ENCODE results near the gene PTCD3. TPM values are rescaled to one million over a fixed set of nuclear protein-coding genes. Genes with fewer than 3 reads are reported as not detected.

The PTCD3 gene
- total RNA-seq, 2 donors from 2014 or later = 96.2 to 108 TPM

- TF ChIP-seq, protein P1, sequence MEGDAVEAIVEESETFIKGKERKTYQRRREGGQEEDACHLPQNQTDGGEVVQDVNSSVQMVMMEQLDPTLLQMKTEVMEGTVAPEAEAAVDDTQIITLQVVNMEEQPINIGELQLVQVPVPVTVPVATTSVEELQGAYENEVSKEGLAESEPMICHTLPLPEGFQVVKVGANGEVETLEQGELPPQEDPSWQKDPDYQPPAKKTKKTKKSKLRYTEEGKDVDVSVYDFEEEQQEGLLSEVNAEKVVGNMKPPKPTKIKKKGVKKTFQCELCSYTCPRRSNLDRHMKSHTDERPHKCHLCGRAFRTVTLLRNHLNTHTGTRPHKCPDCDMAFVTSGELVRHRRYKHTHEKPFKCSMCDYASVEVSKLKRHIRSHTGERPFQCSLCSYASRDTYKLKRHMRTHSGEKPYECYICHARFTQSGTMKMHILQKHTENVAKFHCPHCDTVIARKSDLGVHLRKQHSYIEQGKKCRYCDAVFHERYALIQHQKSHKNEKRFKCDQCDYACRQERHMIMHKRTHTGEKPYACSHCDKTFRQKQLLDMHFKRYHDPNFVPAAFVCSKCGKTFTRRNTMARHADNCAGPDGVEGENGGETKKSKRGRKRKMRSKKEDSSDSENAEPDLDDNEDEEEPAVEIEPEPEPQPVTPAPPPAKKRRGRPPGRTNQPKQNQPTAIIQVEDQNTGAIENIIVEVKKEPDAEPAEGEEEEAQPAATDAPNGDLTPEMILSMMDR (IDR thresholded peaks at IDR 0.05) = no peak
- Histone ChIP-seq H3K4me3 (no peak overlapping the region), H3K9me3 (no peaks in the 10 kb centered on the region), H3K27ac (no peak overlapping the region), H3K27me3 (no peaks in the 10 kb centered on the region), H3K4me1 (no peaks in the 10 kb centered on the region), H3K36me3 (peaks cover 44% of the 10 kb centered on the region), H3K9ac (ENCODE audit: low read depth in 2 of 2, low read length in 2 of 2) (no peak overlapping the region)
- intact Hi-C loops (cut with DNase I) = no loop called here
- DNase-seq = no peak
These were observed 17.4 kb downstream of the PTCD3 start for GRCh38 chr2:86123328-86123925.

DNA sequence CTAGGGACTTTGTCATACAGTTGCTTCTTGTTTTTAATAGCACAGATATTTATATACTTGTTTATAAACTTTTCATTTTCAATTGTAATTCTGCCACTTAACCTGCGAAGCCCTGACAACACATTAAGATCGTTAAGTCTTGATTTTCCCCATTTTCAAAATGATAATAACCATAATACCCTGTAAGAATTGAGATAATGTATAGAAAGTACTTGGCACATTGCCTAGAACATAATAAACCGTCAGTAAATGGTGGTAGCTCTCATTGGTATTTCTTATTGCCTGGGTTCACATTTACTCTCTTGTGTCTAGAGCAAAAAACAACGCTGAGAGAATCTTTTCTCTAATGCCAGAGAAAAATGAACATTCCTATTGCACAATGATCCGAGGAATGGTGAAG is 18.6 kb downstream of the PTCD3 start:
- no peak for DNase-seq
- intact Hi-C loops (cut with DNase I) = loop anchor here (5.0 kb wide), 1 partner anchor 38 kb away; no protein-coding TSS in a partner anchor
- no peaks in the 10 kb centered on the region for H3K9me3 ChIP-seq
- H3K4me3 ChIP-seq = no peak overlapping the region
- peaks cover 37% of the 10 kb centered on the region for H3K36me3 ChIP-seq
- H3K27ac ChIP-seq = no peak overlapping the region
- TF ChIP-seq, protein P1 (IDR thresholded peaks at IDR 0.05) = no peak
- H3K9ac ChIP-seq (ENCODE audit: low read depth in 2 of 2, low read length in 2 of 2) = no peak overlapping the region
- H3K4me1 ChIP-seq = no peaks in the 10 kb centered on the region
- H3K27me3 ChIP-seq = no peaks in the 10 kb centered on the region

DNA sequence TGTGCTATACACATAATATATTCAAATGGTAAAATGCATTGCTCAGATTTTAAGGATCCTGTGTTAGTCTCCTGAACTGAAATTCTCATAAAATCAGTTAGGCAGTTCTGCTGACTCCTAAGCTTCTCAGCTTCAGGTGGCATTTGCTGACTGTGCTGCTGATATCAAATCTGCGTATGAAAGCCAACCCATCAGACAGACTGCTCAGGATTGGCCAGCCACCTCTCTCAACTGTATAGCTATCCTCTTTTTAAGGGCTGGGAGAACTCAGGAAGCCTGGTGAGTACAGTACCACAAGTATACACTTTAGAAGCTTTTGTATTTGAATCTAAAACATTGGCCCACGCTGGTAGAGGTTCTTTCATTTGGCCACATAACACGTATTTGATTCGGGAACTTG is 28.7 kb downstream of the PTCD3 start:
- H3K9ac ChIP-seq (ENCODE audit: low read depth in 2 of 2, low read length in 2 of 2) = no peak overlapping the region
- no peak overlapping the region for H3K4me3 ChIP-seq
- H3K36me3 ChIP-seq = peaks cover 29% of the 10 kb centered on the region
- intact Hi-C loops (cut with DNase I) = no loop called here
- no peak overlapping the region for H3K27ac ChIP-seq
- TF ChIP-seq, protein P1 (IDR thresholded peaks at IDR 0.05) = no peak
- no peaks in the 10 kb centered on the region for H3K9me3 ChIP-seq
- no peaks in the 10 kb centered on the region for H3K4me1 ChIP-seq
- no peaks in the 10 kb centered on the region for H3K27me3 ChIP-seq
- DNase-seq = no peak

DNA sequence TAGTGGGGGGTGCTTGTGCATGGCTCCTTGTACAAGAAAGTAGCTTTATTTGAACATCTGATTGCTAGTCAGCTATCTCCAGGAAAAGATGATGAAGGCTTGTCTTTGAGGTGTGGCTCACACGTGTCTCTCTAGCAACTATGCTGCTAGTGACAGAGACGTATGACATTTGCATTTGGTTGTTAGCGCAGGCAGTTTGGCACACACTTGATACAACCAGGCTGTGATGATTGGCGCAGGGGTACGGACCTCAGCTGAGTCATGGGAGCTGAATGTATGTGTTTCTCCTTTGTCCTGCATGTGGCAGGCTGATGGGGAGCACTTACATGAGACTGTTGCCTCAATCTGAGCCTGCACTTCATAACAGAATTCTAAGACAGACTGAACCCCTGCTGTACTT is 29.6 kb downstream of the PTCD3 start:
- Histone ChIP-seq H3K27me3 (no peaks in the 10 kb centered on the region), H3K9ac (ENCODE audit: low read depth in 2 of 2, low read length in 2 of 2) (no peak overlapping the region), H3K4me3 (no peak overlapping the region), H3K9me3 (no peaks in the 10 kb centered on the region), H3K36me3 (peaks cover 29% of the 10 kb centered on the region), H3K4me1 (no peaks in the 10 kb centered on the region), H3K27ac (no peak overlapping the region)
- TF ChIP-seq, protein P1 (IDR thresholded peaks at IDR 0.05) = no peak
- DNase-seq = no peak
- intact Hi-C loops (cut with DNase I) = no loop called here

- Histone ChIP-seq H3K9me3 (no peaks in the 10 kb centered on the region), H3K27ac (no peak overlapping the region), H3K9ac (ENCODE audit: low read depth in 2 of 2, low read length in 2 of 2) (no peak overlapping the region), H3K4me1 (no peaks in the 10 kb centered on the region), H3K27me3 (no peaks in the 10 kb centered on the region), H3K4me3 (no peak overlapping the region), H3K36me3 (peaks cover 29% of the 10 kb centered on the region)
- DNase-seq = no peak
- TF ChIP-seq, protein P1 (IDR thresholded peaks at IDR 0.05) = no peak
- intact Hi-C loops (cut with DNase I) = no loop called here
These were observed 30.1 kb downstream of the PTCD3 start for GRCh38 chr2:86136141-86136540.
